Spleen (tissue), 7 donors: ENCODE data around the gene SESN2.

Experiments
- CTCF ChIP-seq, 11 experiments: fragments of 200-600 bp in 7 of 11; fragments of 450-650 bp in 4 of 11; sonication (generic) in 4 of 11; IDR thresholded peaks in 8 of 11; conservative IDR thresholded peaks in 3 of 11; 1 replicate in 7 of 11; 2 replicates in 4 of 11; pipeline versions ENCODE4 v1.4.0 to v1.8.0; 2016 to 2021; ENCODE audit warnings: antibody characterized with exemption in 11 of 11, inconsistent platforms in 4 of 11, mild to moderate bottlenecking in 1 of 11
- POLR2A ChIP-seq, 3 donors: fragments of 450-650 bp; IDR thresholded peaks; one replicate each; pipeline ENCODE4 v1.5.1; 2017; ENCODE audit warnings: antibody characterized with exemption in 3 of 3, mild to moderate bottlenecking in 1 of 3
- donor health status: DM: no; HTN: no; CAD: no; lungs with moderate emphysema.
- donor health status: DM: no; HTN: no; CAD: no.
- donor health status: DM: no; HTN: no; CAD: no.

DNA sequence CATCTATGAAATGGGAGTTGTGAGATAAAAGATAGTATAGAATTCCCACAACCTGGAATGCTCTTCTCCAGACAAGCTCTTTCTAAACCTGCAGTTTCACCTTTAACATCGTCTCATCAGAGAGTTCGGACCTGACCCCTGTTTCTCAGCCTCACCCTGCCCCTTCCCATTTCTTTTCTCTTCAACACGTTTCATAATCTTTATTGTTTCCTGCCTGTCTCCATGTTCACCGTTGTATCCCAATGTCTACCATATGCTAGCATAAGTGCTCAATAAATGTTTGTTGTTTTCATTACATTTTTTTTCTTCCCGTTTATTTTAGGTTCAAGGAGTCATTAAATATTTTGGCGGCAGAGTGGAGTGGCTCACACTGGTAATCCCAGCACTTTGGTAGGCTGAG is 32.4 kb downstream of the SESN2 start:
- TF ChIP-seq CTCF (IDR thresholded peaks at IDR 0.05 in 8 of 11, conservative IDR thresholded peaks at IDR 0.05 in 3 of 11) (no peak), POLR2A (IDR thresholded peaks at IDR 0.05) (no peak)
